ENCODE data around the gene SPOCK3. TPM values are rescaled to one million over a fixed set of nuclear protein-coding genes. Genes with fewer than 3 reads are reported as not detected.

Gene SPOCK3
- total and polyA plus RNA-seq, 2 of the 13 experiments (the other 11 are each of a cell fraction or from before 2014, with no cell fraction given): not detected

DNA sequence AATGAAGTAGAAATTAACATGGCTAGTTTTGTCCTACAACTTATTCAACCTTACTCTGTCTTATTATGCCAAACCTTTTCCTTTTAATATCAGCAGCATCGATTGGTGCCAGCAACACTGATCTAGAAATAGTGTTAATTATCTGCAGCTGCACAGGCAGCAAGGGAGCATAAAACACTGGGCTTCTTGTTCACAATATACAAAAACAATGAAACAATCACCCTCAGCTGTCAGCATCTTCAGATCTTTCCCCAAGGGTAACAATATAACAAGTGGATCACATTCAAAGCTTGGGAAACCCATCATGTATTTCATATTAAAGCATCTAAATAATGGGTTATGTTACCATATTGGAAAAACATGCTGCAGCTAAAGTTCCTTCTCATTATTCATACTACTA is 238.1 kb downstream of the SPOCK3 start (continued):
- TF ChIP-seq ZNF263 (CRISPR knock-in tag; IDR thresholded peaks at IDR 0.05) (no peak), KLF6 (CRISPR knock-in tag; IDR thresholded peaks at IDR 0.05) (no peak), ZNF510 (CRISPR knock-in tag; IDR thresholded peaks at IDR 0.05; ENCODE audit: low read depth) (no peak)
- TF ChIP-seq, protein P1, sequence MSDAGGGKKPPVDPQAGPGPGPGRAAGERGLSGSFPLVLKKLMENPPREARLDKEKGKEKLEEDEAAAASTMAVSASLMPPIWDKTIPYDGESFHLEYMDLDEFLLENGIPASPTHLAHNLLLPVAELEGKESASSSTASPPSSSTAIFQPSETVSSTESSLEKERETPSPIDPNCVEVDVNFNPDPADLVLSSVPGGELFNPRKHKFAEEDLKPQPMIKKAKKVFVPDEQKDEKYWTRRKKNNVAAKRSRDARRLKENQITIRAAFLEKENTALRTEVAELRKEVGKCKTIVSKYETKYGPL (CRISPR knock-in tag; IDR thresholded peaks at IDR 0.05): no peak

DNA sequence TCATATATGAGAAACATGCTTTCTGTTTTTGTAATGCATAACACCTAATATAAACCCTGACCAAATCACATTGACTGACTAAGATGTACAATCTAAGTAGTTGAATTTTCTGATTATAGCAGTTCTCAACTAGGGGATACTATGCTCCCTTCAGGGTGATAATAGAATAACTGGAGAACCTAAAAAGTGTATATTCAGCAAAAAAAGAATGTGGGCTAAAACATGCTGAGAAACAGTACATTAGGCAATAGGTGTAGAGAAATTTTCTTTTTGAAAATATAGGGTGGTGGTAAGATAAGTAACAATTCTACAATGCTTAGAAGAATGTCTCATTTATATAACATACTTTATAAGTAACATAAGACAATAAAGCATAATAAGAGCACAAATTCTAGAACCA is 239.6 kb downstream of the SPOCK3 start:
- in situ Hi-C loops (cut with HindIII; ENCODE audit: extremely low pct_ligation_motif_present, low pct_unique_long_range_greater_than_20kb): no loop called here
- CTCF ChIA-PET (ENCODE audit: low intra/inter-chr PET ratio, low total read pairs): no interaction called here
- intact Hi-C loops (cut with micrococcal nuclease; ENCODE audit: unreplicated experiment): no loop called here
- no TSS peak for BruUV-seq (replicated peaks)
- Histone ChIP-seq H3K36me3 (replicated peaks in 1 of 2; ENCODE audit: control insufficient read depth in 1 of 2, insufficient read depth in 2 of 2, low read length in 2 of 2) (no peaks in the 10 kb centered on the region), H3K27me3 (ENCODE audit: control insufficient read depth in 1 of 2, insufficient read depth in 2 of 2, low read length in 2 of 2) (no peaks in the 10 kb centered on the region), H2AFZ (ENCODE audit: low read length) (no peak overlapping the region), H3K9me3 (ENCODE audit: low read length) (no peaks in the 10 kb centered on the region), H3K27ac (ENCODE audit: extremely low read length, insufficient read depth, low read length) (no peak overlapping the region), H3K4me3 (replicated peaks in 1 of 3; ENCODE audit: insufficient read depth in 1 of 3, low read depth in 2 of 3, low read length in 3 of 3) (no peak overlapping the region), H3K4me1 (ENCODE audit: insufficient read depth, low read length) (no peaks in the 10 kb centered on the region), H3K4me2 (ENCODE audit: low read depth, low read length) (no peak overlapping the region), H3K79me2 (ENCODE audit: insufficient read depth, low read length) (no peaks in the 10 kb centered on the region), H3K9ac (ENCODE audit: insufficient read depth, low read depth, low read length) (no peak overlapping the region), H4K20me1 (ENCODE audit: insufficient read depth, low read length) (no peaks in the 10 kb centered on the region)
- FAIRE-seq: no peak
- no peak for ATAC-seq
- POLR2A ChIA-PET: no interaction called here
- DNase-seq (ENCODE audit: low spot score): no peak
- TF ChIP-seq HNF4G (IDR thresholded peaks at IDR 0.05; ENCODE audit: borderline replicate concordance, low read depth, low read length) (no peak), HNF4G (CRISPR knock-in tag; IDR thresholded peaks at IDR 0.05; ENCODE audit: borderline replicate concordance, low read depth) (no peak), CC2D1A (CRISPR knock-in tag; IDR thresholded peaks at IDR 0.05) (no peak), MAFF (IDR thresholded peaks at IDR 0.05; ENCODE audit: low read depth, low read length) (peak; percentile 81), MAFK (conservative IDR thresholded peaks at IDR 0.05 in 1 of 2, IDR thresholded peaks at IDR 0.05 in 1 of 2; ENCODE audit: low read length in 2 of 2) (peak; percentile 78 to 87), SKI (IDR thresholded peaks at IDR 0.05; ENCODE audit: partially characterized antibody) (no peak), MTA1 (CRISPR knock-in tag; IDR thresholded peaks at IDR 0.05; ENCODE audit: borderline replicate concordance) (no peak), ZNF317 (CRISPR knock-in tag; IDR thresholded peaks at IDR 0.05) (no peak), KMT2B (CRISPR knock-in tag; IDR thresholded peaks at IDR 0.05) (no peak)
